B cell (primary cell): ENCODE measurements around the gene NBEA. TPM values are rescaled to one million over a fixed set of nuclear protein-coding genes. Genes with fewer than 3 reads are reported as not detected.

ENCODE experiments used
- ATAC-seq: fragments of 200-7000 bp; cut with Tn5 transposase; one replicate; pipeline ENCODE4 v1.10.0; 2021; ENCODE audit warnings: low read depth, mild to moderate bottlenecking, moderate number of reproducible peaks, moderate library complexity
- CTCF ChIA-PET: fragments of 350-600 bp; sonication (Branson Sonifier 250); formaldehyde crosslinking; loops from one replicate; lab custom pipeline; 2021; ENCODE audit warnings: antibody characterized with exemption, inconsistent platforms; lab: Charles Lee
- POLR2A ChIA-PET: fragments of 350-600 bp; sonication (Branson Sonifier 250); formaldehyde crosslinking; loops from one replicate; lab custom pipeline; 2021; ENCODE audit warnings: antibody characterized with exemption; lab: Charles Lee
- DNase-seq: peaks from one replicate; pipeline ENCODE4 v3.0.0; 2013
- H2AFZ ChIP-seq: 2 replicates; pipeline ENCODE4 v1.6.1; 2012; ENCODE audit warnings: mild to moderate bottlenecking, low read depth, low read length; ENCODE audit not compliant: insufficient read depth, poor library complexity, severe bottlenecking
- H3K27ac ChIP-seq, 2 donors: 1 replicate in 1 of 2; 2 replicates in 1 of 2; pipeline ENCODE4 v1.5.1; 2012 to 2013; ENCODE audit warnings: low read length in 2 of 2, mild to moderate bottlenecking in 2 of 2, moderate library complexity in 1 of 2
- H3K27me3 ChIP-seq, 4 experiments: fragments of 200-600 bp in 1 of 4; sonication (generic) in 1 of 4; replicated peaks in 1 of 4; 1 replicate in 2 of 4; 2 replicates in 2 of 4; pipeline versions ENCODE4 v1.6.1 to v1.7.0; 2013 to 2016; ENCODE audit warnings: low read length in 3 of 4, mild to moderate bottlenecking in 2 of 4, mixed read lengths in 1 of 4, moderate library complexity in 1 of 4; ENCODE audit not compliant: insufficient read depth in 4 of 4, control insufficient read depth in 3 of 4; ENCODE audit errors: control extremely low read depth in 1 of 4
- H3K36me3 ChIP-seq, 2 experiments: replicated peaks in 1 of 2; 1 replicate in 1 of 2; 2 replicates in 1 of 2; pipeline versions ENCODE4 v1.6.1 to v1.7.1; 2013; ENCODE audit warnings: low read length in 1 of 2; ENCODE audit not compliant: insufficient read depth in 2 of 2, control insufficient read depth in 1 of 2; ENCODE audit errors: control extremely low read depth in 1 of 2, extremely low read depth in 1 of 2
- H3K4me1 ChIP-seq, 2 donors: fragments of 200-600 bp in 1 of 2; sonication (generic) in 1 of 2; 1 replicate in 1 of 2; 2 replicates in 1 of 2; pipeline versions ENCODE4 v1.5.1 to v1.6.1; 2013 to 2017; ENCODE audit warnings: low read length in 2 of 2; ENCODE audit not compliant: control insufficient read depth in 2 of 2, insufficient read depth in 2 of 2
- H3K4me2 ChIP-seq: replicated peaks from 2 replicates; pipeline ENCODE3; 2012; ENCODE audit warnings: mild to moderate bottlenecking, low read depth, low read length; ENCODE audit not compliant: poor library complexity, severe bottlenecking
- H3K4me3 ChIP-seq, 5 experiments: fragments of 200-600 bp in 1 of 5; sonication (generic) in 1 of 5; 1 replicate in 3 of 5; 2 replicates in 2 of 5; pipeline versions ENCODE4 v1.5.1 to v1.7.0; 2011 to 2016; ENCODE audit warnings: low read length in 4 of 5, mild to moderate bottlenecking in 4 of 5, low read depth in 2 of 5, control low read depth in 1 of 5, moderate library complexity in 1 of 5; ENCODE audit not compliant: insufficient read depth in 1 of 5; ENCODE audit errors: control extremely low read depth in 1 of 5, extremely low read depth in 1 of 5
- H3K79me2 ChIP-seq: fragments of 200-600 bp; sonication (generic); one replicate; pipeline ENCODE4 v1.6.0; 2016; ENCODE audit warnings: low read length; ENCODE audit not compliant: control insufficient read depth, insufficient read depth
- H3K9ac ChIP-seq: fragments of 200-600 bp; sonication (generic); 2 replicates; pipeline ENCODE4 v1.6.1; 2017; ENCODE audit warnings: mild to moderate bottlenecking, low read length, moderate library complexity
- H3K9me3 ChIP-seq, 3 donors: one replicate each; pipeline versions ENCODE4 v1.6.1 to v1.7.1; 2013; ENCODE audit warnings: low read length in 2 of 3; ENCODE audit not compliant: control insufficient read depth in 2 of 3, insufficient read depth in 1 of 3; ENCODE audit errors: control extremely low read depth in 1 of 3
- H4K20me1 ChIP-seq: 2 replicates; pipeline ENCODE4 v1.6.0; 2012; ENCODE audit warnings: mild to moderate bottlenecking, low read length; ENCODE audit not compliant: insufficient read depth, control insufficient read depth, poor library complexity, severe bottlenecking
- H3K27ac Mint-ChIP-seq: one replicate; pipeline ENCODE4 v1.8.0; 2021; ENCODE audit warnings: mixed read lengths
- H3K27me3 Mint-ChIP-seq: one replicate; pipeline ENCODE4 v1.8.0; 2021; ENCODE audit warnings: mixed read lengths
- H3K4me1 Mint-ChIP-seq: one replicate; pipeline ENCODE4 v1.8.0; 2021; ENCODE audit warnings: mixed read lengths
- H3K4me3 Mint-ChIP-seq: one replicate; pipeline ENCODE4 v1.8.0; 2021; ENCODE audit warnings: mixed read lengths
- H3K9me3 Mint-ChIP-seq: one replicate; pipeline ENCODE4 v1.8.0; 2022; ENCODE audit warnings: mixed read lengths; ENCODE audit not compliant: insufficient read depth
- CTCF ChIP-seq: fragments of 200-600 bp; IDR thresholded peaks from one replicate; pipeline ENCODE4 v1.8.0; 2022; ENCODE audit warnings: antibody characterized with exemption, mild to moderate bottlenecking
- EZH2 ChIP-seq: IDR thresholded peaks from 2 replicates; pipeline ENCODE4 v1.6.1; 2012; ENCODE audit warnings: borderline replicate concordance, low read depth, mild to moderate bottlenecking, moderate library complexity, low read length; ENCODE audit not compliant: insufficient read depth, poor library complexity, severe bottlenecking
- WGBS: methylation state at CpG from one replicate; pipeline ENCODE4 v1.1.5; 2013; ENCODE audit warnings: missing lambda C conversion rate; ENCODE audit not compliant: insufficient coverage; 5-methylcytosine and 5-hydroxymethylcytosine counted together
- intact Hi-C: fragments of 100-400 bp; cut with micrococcal nuclease; formaldehyde crosslinking; loops from one replicate; pipeline ENCODE4 v1.10.0; 2022
- polyA plus RNA-seq: library from polyadenylated mRNA; depleted of rRNA; stranded (reverse); fragments of >200 nt; gene quantifications from 2 replicates; pipeline ENCODE4 v1.2.3, GENCODE V29; 2012
- total RNA-seq, 2 donors: library from RNA; stranded (reverse); fragments of 120-200 nt in 1 of 2; gene quantifications; 1 replicate in 1 of 2; 2 replicates in 1 of 2; pipeline versions ENCODE4 v1.2.3 to v1.2.4, GENCODE V29; 2013 to 2022

NBEA gene
- total and polyA plus RNA-seq, 2 donors (not counting 1 experiment from before 2014, with no cell fraction given) = 1.5 to 10.7 TPM

GRCh38 chr13:35127466-35127865, 185.4 kb downstream of the NBEA start:
- ChIA-PET POLR2A (no interaction called here), CTCF (no interaction called here)

DNA sequence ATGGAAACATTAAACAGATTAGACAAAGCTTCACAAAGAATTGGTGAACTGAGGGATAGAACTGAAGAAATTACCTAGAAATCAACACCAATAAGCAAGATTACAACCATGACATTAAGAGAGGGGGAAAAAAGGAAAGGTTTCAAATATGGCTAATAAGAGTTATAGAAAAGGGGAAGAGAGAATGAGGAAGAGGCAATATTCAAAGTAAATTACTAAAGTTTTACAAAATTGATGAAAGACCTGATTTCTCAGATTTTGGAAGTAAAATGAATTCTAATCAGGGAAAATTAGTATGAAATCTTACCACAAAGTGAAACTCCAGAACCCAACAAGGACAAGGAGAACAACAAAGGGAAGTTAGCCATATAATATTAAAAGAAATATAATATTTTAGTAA, 187.4 kb downstream of the NBEA start:
- Histone ChIP-seq H3K36me3 (no peaks in the 10 kb centered on the region), H3K27ac (no peak overlapping the region), H3K4me1 (no peaks in the 10 kb centered on the region), H3K9me3 (no peaks in the 10 kb centered on the region), H3K4me2 (no peak overlapping the region), H3K4me3 (no peak overlapping the region), H3K79me2 (no peaks in the 10 kb centered on the region), H3K9ac (no peak overlapping the region), H3K27me3 (no peaks in the 10 kb centered on the region), H2AFZ (no peak overlapping the region), H4K20me1 (no peaks in the 10 kb centered on the region)
- DNase-seq (no peak), ATAC-seq (no peak)
- TF ChIP-seq EZH2 (no peak), CTCF (no peak)
- CTCF ChIA-PET = no interaction called here
- Mint-ChIP-seq H3K4me1 (no peaks in the 10 kb centered on the region), H3K4me3 (no peak overlapping the region), H3K27ac (no peak overlapping the region), H3K9me3 (no peaks in the 10 kb centered on the region), H3K27me3 (no peaks in the 10 kb centered on the region)
- intact Hi-C loops = no loop called here
- POLR2A ChIA-PET = no interaction called here

More at GRCh38 chr13:35127466-35127865, 185.4 kb downstream of the NBEA start:
- H2AFZ ChIP-seq = no peak overlapping the region
- no peak overlapping the region for H3K27ac ChIP-seq
- no peaks in the 10 kb centered on the region for H3K36me3 ChIP-seq
- H3K27me3 Mint-ChIP-seq = no peaks in the 10 kb centered on the region
- TF ChIP-seq CTCF (no peak), EZH2 (no peak)
- no peaks in the 10 kb centered on the region for H3K4me1 Mint-ChIP-seq
- H3K27me3 ChIP-seq = no peaks in the 10 kb centered on the region
- intact Hi-C loops = loop anchor here (1.0 kb wide), 1 partner anchor 32 kb away; no protein-coding TSS in a partner anchor
- no peak for ATAC-seq
- WGBS = no CpG with 5 or more reads among the region's 2 CpGs
- no peak overlapping the region for H3K27ac Mint-ChIP-seq
- no peak overlapping the region for H3K4me3 Mint-ChIP-seq
- H3K4me3 ChIP-seq = no peak overlapping the region
- H3K4me2 ChIP-seq = no peak overlapping the region
- no peak overlapping the region for H3K9ac ChIP-seq
- no peaks in the 10 kb centered on the region for H3K9me3 ChIP-seq
- H3K9me3 Mint-ChIP-seq = no peaks in the 10 kb centered on the region
- no peak for DNase-seq
- H3K79me2 ChIP-seq = no peaks in the 10 kb centered on the region
- H3K4me1 ChIP-seq = no peaks in the 10 kb centered on the region
- no peaks in the 10 kb centered on the region for H4K20me1 ChIP-seq
